NT2/D1 (cell line): ENCODE measurements around the gene ADAMTS16.

Experiments used
- DNase-seq: peaks from one replicate; pipeline ENCODE4 v3.0.0-alpha.2; 2011; ENCODE audit warnings: low read depth, low spot score
- H3K27me3 ChIP-seq: 2 replicates; pipeline ENCODE4 v1.6.0; 2011; ENCODE audit warnings: mild to moderate bottlenecking; ENCODE audit not compliant: insufficient read length, insufficient read depth
- H3K36me3 ChIP-seq: 2 replicates; pipeline ENCODE4 v1.6.1; 2011; ENCODE audit warnings: mild to moderate bottlenecking, low read length, mixed read lengths; ENCODE audit not compliant: insufficient read depth, insufficient read length
- H3K4me1 ChIP-seq: 2 replicates; pipeline ENCODE4 v1.5.1; 2011; ENCODE audit not compliant: insufficient read depth, insufficient read length
- H3K4me3 ChIP-seq: 2 replicates; pipeline ENCODE4 v1.5.1; 2011; ENCODE audit warnings: low read depth; ENCODE audit not compliant: insufficient read length
- H3K9ac ChIP-seq: 2 replicates; pipeline ENCODE4 v1.6.0; 2011; ENCODE audit warnings: low read depth; ENCODE audit not compliant: insufficient read length
- H3K9me3 ChIP-seq: 2 replicates; pipeline ENCODE4 v1.5.1; 2011; ENCODE audit warnings: mild to moderate bottlenecking, low read length; ENCODE audit not compliant: insufficient read depth
- SUZ12 ChIP-seq: IDR thresholded peaks from 2 replicates; pipeline ENCODE4 v1.6.1; 2011; ENCODE audit not compliant: insufficient read length, insufficient read depth; ENCODE audit errors: extremely low read depth
- YY1 ChIP-seq: IDR thresholded peaks from 2 replicates; pipeline ENCODE4 v1.6.1; 2011; ENCODE audit not compliant: insufficient read length, insufficient read depth
- ZNF274 ChIP-seq: IDR thresholded peaks from 2 replicates; pipeline ENCODE4 v1.6.1; 2011; ENCODE audit warnings: mild to moderate bottlenecking, low read depth, low read length

ADAMTS16 gene

GRCh38 chr5:5266297-5266696, 126.2 kb downstream of the ADAMTS16 start:
- H3K9ac ChIP-seq, result no peak overlapping the region
- H3K9me3 ChIP-seq, result no peaks in the 10 kb centered on the region
- no peaks in the 10 kb centered on the region for H3K4me1 ChIP-seq
- H3K36me3 ChIP-seq, result no peaks in the 10 kb centered on the region
- no peak for DNase-seq
- H3K27me3 ChIP-seq, result no peaks in the 10 kb centered on the region
- TF ChIP-seq SUZ12 (no peak), ZNF274 (no peak), YY1 (no peak)
- H3K4me3 ChIP-seq, result no peak overlapping the region

GRCh38 chr5:5270161-5270560, 130.0 kb downstream of the ADAMTS16 start:
- H3K27me3 ChIP-seq, result no peaks in the 10 kb centered on the region
- H3K4me1 ChIP-seq, result no peaks in the 10 kb centered on the region
- no peak for TF ChIP-seq YY1
- TF ChIP-seq ZNF274, result no peak
- TF ChIP-seq SUZ12, result no peak

GRCh38 chr5:5270958-5271785, 131.0 kb downstream of the ADAMTS16 start:
- Histone ChIP-seq H3K4me1 (no peaks in the 10 kb centered on the region), H3K9ac (no peak overlapping the region), H3K27me3 (no peaks in the 10 kb centered on the region), H3K36me3 (no peaks in the 10 kb centered on the region), H3K4me3 (no peak overlapping the region), H3K9me3 (no peaks in the 10 kb centered on the region)
- TF ChIP-seq SUZ12 (no peak), ZNF274 (no peak), YY1 (no peak)
- no peak for DNase-seq

More at GRCh38 chr5:5270161-5270560, 130.0 kb downstream of the ADAMTS16 start:
- no peaks in the 10 kb centered on the region for H3K9me3 ChIP-seq
- H3K36me3 ChIP-seq, result no peaks in the 10 kb centered on the region
- DNase-seq, result no peak
- H3K9ac ChIP-seq, result no peak overlapping the region
- no peak overlapping the region for H3K4me3 ChIP-seq

- DNase-seq, result no peak
Observed at GRCh38 chr5:5271786-5272321, 131.7 kb downstream of the ADAMTS16 start.

GRCh38 chr5:5273398-5273797, 133.3 kb downstream of the ADAMTS16 start:
- TF ChIP-seq ZNF274 (no peak), SUZ12 (no peak), YY1 (no peak)
- Histone ChIP-seq H3K9me3 (no peaks in the 10 kb centered on the region), H3K36me3 (no peaks in the 10 kb centered on the region)

More at GRCh38 chr5:5271786-5272321, 131.7 kb downstream of the ADAMTS16 start:
- Histone ChIP-seq H3K9ac (no peak overlapping the region), H3K4me1 (no peaks in the 10 kb centered on the region), H3K4me3 (no peak overlapping the region), H3K9me3 (no peaks in the 10 kb centered on the region), H3K36me3 (no peaks in the 10 kb centered on the region), H3K27me3 (no peaks in the 10 kb centered on the region)
- TF ChIP-seq YY1 (no peak), ZNF274 (no peak), SUZ12 (no peak)

GRCh38 chr5:5273976-5274375, 133.8 kb downstream of the ADAMTS16 start:
- Histone ChIP-seq H3K4me3 (no peak overlapping the region), H3K4me1 (no peaks in the 10 kb centered on the region), H3K36me3 (no peaks in the 10 kb centered on the region), H3K9me3 (no peaks in the 10 kb centered on the region), H3K27me3 (no peaks in the 10 kb centered on the region), H3K9ac (no peak overlapping the region)
- TF ChIP-seq ZNF274, result no peak
- no peak for TF ChIP-seq YY1
- TF ChIP-seq SUZ12, result no peak
- no peak for DNase-seq

More at GRCh38 chr5:5273398-5273797, 133.3 kb downstream of the ADAMTS16 start:
- H3K4me3 ChIP-seq, result no peak overlapping the region
- no peak for DNase-seq
- H3K9ac ChIP-seq, result no peak overlapping the region
- no peaks in the 10 kb centered on the region for H3K4me1 ChIP-seq
- no peaks in the 10 kb centered on the region for H3K27me3 ChIP-seq

GRCh38 chr5:5275211-5275610, 135.1 kb downstream of the ADAMTS16 start:
- no peaks in the 10 kb centered on the region for H3K36me3 ChIP-seq
- no peak overlapping the region for H3K9ac ChIP-seq
- no peaks in the 10 kb centered on the region for H3K9me3 ChIP-seq
- no peaks in the 10 kb centered on the region for H3K27me3 ChIP-seq
- DNase-seq, result no peak
- H3K4me3 ChIP-seq, result no peak overlapping the region
- H3K4me1 ChIP-seq, result no peaks in the 10 kb centered on the region
- TF ChIP-seq YY1, result no peak
- no peak for TF ChIP-seq SUZ12
- TF ChIP-seq ZNF274, result no peak
